Ectodermal cell (in vitro differentiated cells): ENCODE measurements around the gene NMNAT2.
"Not testable (repeated sequence)": the region's sequence is repeated elsewhere in the genome, so short reads cannot be mapped to it uniquely, and the experiment has no call there.

Source experiments
- H3K27ac ChIP-seq: 2 replicates; pipeline ENCODE4 v1.7.0; 2013; ENCODE audit warnings: mild to moderate bottlenecking, low read depth, low read length; ENCODE audit not compliant: insufficient read depth, poor library complexity, severe bottlenecking
- H3K27me3 ChIP-seq: 2 replicates; pipeline ENCODE4 v1.7.0; 2013; ENCODE audit warnings: mild to moderate bottlenecking, low read length; ENCODE audit not compliant: insufficient read depth, control insufficient read depth, poor library complexity, severe bottlenecking
- H3K36me3 ChIP-seq: one replicate; pipeline ENCODE4 v1.7.0; 2013; ENCODE audit warnings: low read length; ENCODE audit not compliant: control insufficient read depth, insufficient read depth
- H3K4me1 ChIP-seq: one replicate; pipeline ENCODE4 v1.7.0; 2013; ENCODE audit warnings: low read length; ENCODE audit not compliant: control insufficient read depth, insufficient read depth
- H3K4me3 ChIP-seq: 2 replicates; pipeline ENCODE4 v1.7.0; 2013; ENCODE audit warnings: low read depth, low read length, control low read depth; ENCODE audit not compliant: insufficient read depth
- H3K9me3 ChIP-seq: 2 replicates; pipeline ENCODE4 v1.7.0; 2013; ENCODE audit warnings: mild to moderate bottlenecking, low read length, moderate library complexity; ENCODE audit not compliant: control insufficient read depth
- WGBS, 2 experiments: methylation state at CpG; one replicate each; pipeline ENCODE4 v1.1.7; 2013; ENCODE audit warnings: missing lambda C conversion rate in 2 of 2; 5-methylcytosine and 5-hydroxymethylcytosine counted together

NMNAT2 gene

GRCh38 chr1:183243161-183244050 is 174.8 kb downstream of the NMNAT2 start:
- H3K9me3 ChIP-seq: no peaks in the 10 kb centered on the region
- H3K4me1 ChIP-seq: no peaks in the 10 kb centered on the region
- H3K4me3 ChIP-seq: no peak overlapping the region
- no peak overlapping the region for H3K27ac ChIP-seq
- no peaks in the 10 kb centered on the region for H3K27me3 ChIP-seq
- H3K36me3 ChIP-seq: no peaks in the 10 kb centered on the region
- WGBS, 2 experiments: 94 to 95% methylated on average over 5 of the region's 5 CpGs

- 90 to 97% methylated on average over 3 of the region's 3 CpGs for WGBS, 2 experiments
- Histone ChIP-seq H3K27me3 (no peaks in the 10 kb centered on the region), H3K4me3 (no peak overlapping the region), H3K4me1 (no peaks in the 10 kb centered on the region), H3K36me3 (no peaks in the 10 kb centered on the region), H3K27ac (no peak overlapping the region), H3K9me3 (no peaks in the 10 kb centered on the region)
Measured at GRCh38 chr1:183242556-183242955, 175.6 kb downstream of the NMNAT2 start.

- Histone ChIP-seq H3K4me1 (peaks cover 2% of the 10 kb centered on the region), H3K9me3 (no peaks in the 10 kb centered on the region), H3K4me3 (no peak overlapping the region), H3K36me3 (no peaks in the 10 kb centered on the region), H3K27me3 (no peaks in the 10 kb centered on the region), H3K27ac (no peak overlapping the region)
- 90 to 91% methylated on average over 3 of the region's 3 CpGs for WGBS, 2 experiments
Measured at GRCh38 chr1:183241471-183241870, 176.7 kb downstream of the NMNAT2 start.

GRCh38 chr1:183240853-183241252 is 177.3 kb downstream of the NMNAT2 start:
- H3K27ac ChIP-seq, H3K36me3 ChIP-seq, H3K4me3 ChIP-seq, H3K9me3 ChIP-seq, H3K4me1 ChIP-seq, H3K27me3 ChIP-seq: not testable (repeated sequence)
- 91 to 97% methylated on average over 8 of the region's 8 CpGs for WGBS, 2 experiments

GRCh38 chr1:183240526-183240825 is 177.7 kb downstream of the NMNAT2 start:
- H3K9me3 ChIP-seq: no peaks in the 10 kb centered on the region
- no peak overlapping the region for H3K4me3 ChIP-seq
- H3K4me1 ChIP-seq: peaks cover 12% of the 10 kb centered on the region
- H3K27me3 ChIP-seq: no peaks in the 10 kb centered on the region
- WGBS, 2 experiments: 94 to 95% methylated on average over 4 of the region's 4 CpGs
- H3K36me3 ChIP-seq: no peaks in the 10 kb centered on the region
- no peak overlapping the region for H3K27ac ChIP-seq

- H3K27ac ChIP-seq: no peak overlapping the region
- no peak overlapping the region for H3K4me3 ChIP-seq
- no peaks in the 10 kb centered on the region for H3K36me3 ChIP-seq
- WGBS, 2 experiments: 92 to 95% methylated on average over 5 to 8 of the region's 8 CpGs
- peaks cover 17% of the 10 kb centered on the region for H3K4me1 ChIP-seq
- no peaks in the 10 kb centered on the region for H3K27me3 ChIP-seq
- no peaks in the 10 kb centered on the region for H3K9me3 ChIP-seq
Measured at GRCh38 chr1:183239793-183240525, 178.2 kb downstream of the NMNAT2 start.

- Histone ChIP-seq H3K4me3 (no peak overlapping the region), H3K27ac (no peak overlapping the region), H3K36me3 (no peaks in the 10 kb centered on the region), H3K27me3 (no peaks in the 10 kb centered on the region), H3K4me1 (peaks cover 24% of the 10 kb centered on the region), H3K9me3 (no peaks in the 10 kb centered on the region)
- WGBS, 2 experiments: 89 to 93% methylated on average over 7 of the region's 7 CpGs
Measured at GRCh38 chr1:183239220-183239742, 178.9 kb downstream of the NMNAT2 start.

GRCh38 chr1:183238071-183238470 is 180.1 kb downstream of the NMNAT2 start:
- H3K9me3 ChIP-seq: no peaks in the 10 kb centered on the region
- H3K36me3 ChIP-seq: no peaks in the 10 kb centered on the region
- no peaks in the 10 kb centered on the region for H3K27me3 ChIP-seq
- peaks cover 26% of the 10 kb centered on the region for H3K4me1 ChIP-seq
- no peak overlapping the region for H3K27ac ChIP-seq
- no peak overlapping the region for H3K4me3 ChIP-seq
- WGBS, 2 experiments: 91 to 98% methylated on average over 2 of the region's 2 CpGs

- no peaks in the 10 kb centered on the region for H3K9me3 ChIP-seq
- H3K27me3 ChIP-seq: no peaks in the 10 kb centered on the region
- peaks cover 26% of the 10 kb centered on the region for H3K4me1 ChIP-seq
- WGBS, 2 experiments: 96 to 100% methylated on average over 2 of the region's 2 CpGs
- no peak overlapping the region for H3K27ac ChIP-seq
- no peaks in the 10 kb centered on the region for H3K36me3 ChIP-seq
- no peak overlapping the region for H3K4me3 ChIP-seq
Measured at GRCh38 chr1:183237046-183237445, 181.1 kb downstream of the NMNAT2 start.

GRCh38 chr1:183236158-183236725 is 181.9 kb downstream of the NMNAT2 start:
- 72 to 87% methylated on average over 6 of the region's 6 CpGs for WGBS, 2 experiments
- Histone ChIP-seq H3K9me3 (no peaks in the 10 kb centered on the region), H3K27me3 (no peaks in the 10 kb centered on the region), H3K36me3 (no peaks in the 10 kb centered on the region), H3K27ac (no peak overlapping the region), H3K4me1 (peaks cover 26% of the 10 kb centered on the region), H3K4me3 (no peak overlapping the region)
